T-cell (primary cell): ENCODE data around the gene TENM4. TPM values are rescaled to one million over a fixed set of nuclear protein-coding genes. Genes with fewer than 3 reads are reported as not detected.

ENCODE experiments used
- ATAC-seq, 4 experiments: fragments of 200-7000 bp in 3 of 4; fragments of 150-1000 bp in 1 of 4; cut with Tn5 transposase; replicated peaks in 1 of 4; 1 replicate in 3 of 4; 2 replicates in 1 of 4; pipeline ENCODE4 v1.10.0; 2021; ENCODE audit warnings: moderate library complexity in 3 of 4, mild to moderate bottlenecking in 2 of 4, moderate number of reproducible peaks in 1 of 4
- CTCF ChIA-PET, 2 donors: fragments of 300-600 bp; sonication (Branson Sonifier 250); formaldehyde crosslinking; loops; one replicate each; lab custom pipeline; 2022; ENCODE audit warnings: antibody characterized with exemption in 2 of 2; lab: Charles Lee
- POLR2A ChIA-PET, 2 donors: fragments of 300-600 bp; sonication (Branson Sonifier 250); formaldehyde crosslinking; loops; one replicate each; lab custom pipeline; 2022; ENCODE audit warnings: antibody characterized with exemption in 2 of 2; lab: Charles Lee
- DNase-seq, 35 experiments: peaks; one replicate each; pipeline versions ENCODE4 v3.0.0 to v3.0.0-alpha.2; 2013 to 2023
- H3K27ac ChIP-seq: one replicate; pipeline ENCODE4 v1.5.1; 2013; ENCODE audit warnings: low read length
- H3K27me3 ChIP-seq, 2 experiments: replicated peaks in 1 of 2; 1 replicate in 1 of 2; 2 replicates in 1 of 2; pipeline versions ENCODE4 v1.6.1 to v1.7.0; 2013; ENCODE audit warnings: low read length in 1 of 2, mixed read lengths in 1 of 2; ENCODE audit not compliant: control insufficient read depth in 2 of 2, insufficient read depth in 2 of 2; ENCODE audit errors: extremely low read depth in 1 of 2
- H3K36me3 ChIP-seq, 2 donors: 1 replicate in 1 of 2; 2 replicates in 1 of 2; pipeline versions ENCODE4 v1.6.1 to v1.7.0; 2013; ENCODE audit warnings: low read length in 1 of 2; ENCODE audit not compliant: control insufficient read depth in 2 of 2, insufficient read depth in 1 of 2; ENCODE audit errors: extremely low read depth in 1 of 2
- H3K4me1 ChIP-seq, 2 experiments: 1 replicate in 1 of 2; 2 replicates in 1 of 2; pipeline versions ENCODE4 v1.6.1 to v1.7.0; 2013; ENCODE audit warnings: low read length in 2 of 2, mixed read lengths in 1 of 2; ENCODE audit not compliant: insufficient read depth in 2 of 2, control insufficient read depth in 1 of 2; ENCODE audit errors: extremely low read depth in 1 of 2
- H3K4me3 ChIP-seq, 2 donors: 1 replicate in 1 of 2; 2 replicates in 1 of 2; pipeline versions ENCODE4 v1.5.1 to v1.7.0; 2013; ENCODE audit warnings: mild to moderate bottlenecking in 2 of 2, low read length in 1 of 2, moderate library complexity in 1 of 2; ENCODE audit not compliant: control insufficient read depth in 1 of 2; ENCODE audit errors: extremely low read depth in 1 of 2
- H3K9me3 ChIP-seq: 2 replicates; pipeline ENCODE4 v1.7.0; 2013
- H3K27ac Mint-ChIP-seq, 2 donors: one replicate each; pipeline ENCODE4 v1.8.0; 2020 to 2021; ENCODE audit warnings: mild to moderate bottlenecking in 2 of 2, mixed read lengths in 2 of 2
- H3K27me3 Mint-ChIP-seq, 2 donors: one replicate each; pipeline ENCODE4 v1.8.0; 2021 to 2022; ENCODE audit warnings: mixed read lengths in 2 of 2
- H3K36me3 Mint-ChIP-seq: one replicate; pipeline ENCODE4 v1.8.0; 2021; ENCODE audit warnings: mixed read lengths
- H3K4me1 Mint-ChIP-seq, 3 donors: one replicate each; pipeline ENCODE4 v1.8.0; 2020 to 2022; ENCODE audit warnings: mixed read lengths in 3 of 3, mild to moderate bottlenecking in 1 of 3
- H3K4me3 Mint-ChIP-seq, 3 donors: one replicate each; pipeline ENCODE4 v1.8.0; 2020 to 2022; ENCODE audit warnings: mild to moderate bottlenecking in 3 of 3, mixed read lengths in 3 of 3, moderate library complexity in 3 of 3
- H3K9me3 Mint-ChIP-seq, 3 donors: one replicate each; pipeline ENCODE4 v1.8.0; 2020 to 2022; ENCODE audit warnings: mixed read lengths in 3 of 3
- WGBS: methylation state at CpG from one replicate; pipeline ENCODE4 v1.1.5; 2013; ENCODE audit warnings: missing lambda C conversion rate; ENCODE audit not compliant: insufficient coverage; 5-methylcytosine and 5-hydroxymethylcytosine counted together
- total RNA-seq, 35 experiments: library from RNA in 6 of 35; stranded (reverse) in 6 of 35; fragments of 120-200 nt in 1 of 35; gene quantifications; one replicate each; pipeline versions ENCODE4 v1.2.1 to v1.2.4 and lab custom pipeline; 2013 to 2026

Gene TENM4
- total RNA-seq, 5 donors from 2014 or later (not counting 1 experiment from before 2014, with no cell fraction given): 0.03 to 0.35 (median 0.03) TPM; not detected in 2

- no peak overlapping the region for H3K27ac ChIP-seq
- no peaks in the 10 kb centered on the region for H3K9me3 ChIP-seq
- ATAC-seq: no peak
- no peak overlapping the region for H3K4me3 Mint-ChIP-seq
- H3K4me1 ChIP-seq: peaks cover 0 to 5% of the 10 kb centered on the region in 2 experiments
- H3K36me3 ChIP-seq: no peaks in the 10 kb centered on the region
- WGBS: 5% methylated on average over 72 of the region's 72 CpGs
- no peak overlapping the region for H3K4me3 ChIP-seq
- peaks cover 16 to 49% of the 10 kb centered on the region in 2 experiments for H3K27me3 ChIP-seq
- peaks cover 0 to 5% (median 0%) of the 10 kb centered on the region in 3 donors for H3K9me3 Mint-ChIP-seq
- peaks cover 57 to 69% of the 10 kb centered on the region in 2 donors for H3K27me3 Mint-ChIP-seq
- ChIA-PET POLR2A (no interaction called here), CTCF (no interaction called here)
- H3K36me3 Mint-ChIP-seq: no peaks in the 10 kb centered on the region
- no peak for DNase-seq
- no peak overlapping the region for H3K27ac Mint-ChIP-seq
- H3K4me1 Mint-ChIP-seq: peaks cover 8 to 20% (median 17%) of the 10 kb centered on the region in 3 donors
These were observed 802 bp downstream of the TENM4 start for GRCh38 chr11:79439886-79440570.

DNA sequence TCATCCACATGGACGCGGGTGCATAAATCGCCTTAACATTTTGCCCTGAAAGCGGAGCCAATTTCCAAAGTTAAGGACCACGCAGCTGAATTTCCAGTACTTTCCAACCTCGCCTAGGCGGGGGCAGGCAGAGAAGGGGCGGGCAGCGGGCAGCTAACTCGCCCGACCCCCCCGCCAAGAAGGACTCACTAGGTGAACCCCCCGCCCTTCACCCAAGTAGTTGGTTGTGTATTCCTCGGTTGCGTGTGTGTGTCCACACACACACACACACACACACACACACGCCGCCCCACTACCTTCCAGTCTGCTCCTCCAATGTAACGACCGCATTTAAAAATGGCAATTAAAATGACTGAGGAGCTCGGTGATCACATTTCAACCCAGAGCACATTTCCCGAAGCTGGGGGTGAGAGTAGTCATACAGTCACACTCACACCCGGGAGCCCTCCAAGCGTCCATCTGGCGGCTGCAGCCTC, 1.4 kb downstream of the TENM4 start:
- DNase-seq (no peak), ATAC-seq (no peak)
- Mint-ChIP-seq H3K36me3 (no peaks in the 10 kb centered on the region), H3K27me3 (peaks cover 62 to 73% of the 10 kb centered on the region in 2 donors), H3K4me3 (peak overlapping the region in 1 of 3 donors; percentile 23), H3K9me3 (peaks cover 0 to 7% (median 0%) of the 10 kb centered on the region in 3 donors), H3K27ac (no peak overlapping the region), H3K4me1 (peaks cover 8 to 20% (median 17%) of the 10 kb centered on the region in 3 donors)
- H3K27me3 ChIP-seq: peaks cover 19 to 49% of the 10 kb centered on the region in 2 experiments
- peaks cover 0 to 5% of the 10 kb centered on the region in 2 experiments for H3K4me1 ChIP-seq
- ChIA-PET CTCF (no interaction called here), POLR2A (no interaction called here)
- 7% methylated on average over 11 of the region's 24 CpGs for WGBS
- H3K27ac ChIP-seq: no peak overlapping the region
- H3K36me3 ChIP-seq: no peaks in the 10 kb centered on the region
- no peak overlapping the region for H3K4me3 ChIP-seq
- no peaks in the 10 kb centered on the region for H3K9me3 ChIP-seq

DNA sequence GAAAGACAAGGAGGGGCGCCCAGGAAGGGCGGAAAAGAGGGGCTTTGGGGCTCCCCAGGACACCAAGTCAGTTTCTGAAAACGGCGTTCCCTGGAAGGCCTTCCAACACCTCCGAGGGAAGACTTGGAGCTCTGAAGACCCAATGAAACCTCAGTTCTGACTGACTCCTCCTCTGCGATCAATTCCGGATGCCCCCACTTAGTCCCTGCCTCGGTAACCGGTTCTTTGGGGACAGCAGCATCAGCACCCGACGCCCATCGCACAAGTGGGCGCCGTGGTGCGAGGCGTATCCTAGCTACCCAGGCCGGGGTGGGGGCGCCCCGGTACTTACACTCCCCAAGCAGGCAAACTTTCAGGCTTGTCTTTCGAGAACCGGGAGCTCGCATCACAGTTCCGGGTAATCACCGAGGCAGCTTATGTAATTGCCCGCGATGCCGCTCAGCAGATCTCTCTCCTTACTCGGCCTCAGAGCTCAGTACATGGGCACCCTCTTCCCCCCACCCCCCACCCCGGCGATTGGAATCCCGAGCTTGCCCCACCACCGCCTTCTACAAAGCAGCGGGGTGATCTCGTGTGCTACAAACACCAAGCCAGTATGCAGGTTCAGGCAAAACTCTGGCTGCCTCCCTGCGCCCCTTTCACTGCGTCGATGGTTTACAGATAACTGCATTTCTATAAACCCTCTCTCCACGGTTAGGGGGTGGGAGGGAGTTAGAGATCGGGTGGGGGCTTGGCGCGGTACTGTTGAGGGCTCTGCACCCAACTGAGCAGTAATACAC, 2.0 kb downstream of the TENM4 start:
- ATAC-seq: no peak
- Mint-ChIP-seq H3K4me3 (no peak overlapping the region), H3K4me1 (peaks cover 8 to 20% (median 17%) of the 10 kb centered on the region in 3 donors), H3K27me3 (peaks cover 64 to 78% of the 10 kb centered on the region in 2 donors), H3K27ac (no peak overlapping the region), H3K9me3 (peaks cover 0 to 10% (median 0%) of the 10 kb centered on the region in 3 donors), H3K36me3 (no peaks in the 10 kb centered on the region)
- no peak overlapping the region for H3K4me3 ChIP-seq
- POLR2A ChIA-PET: no interaction called here
- 5% methylated on average over 25 of the region's 41 CpGs for WGBS
- CTCF ChIA-PET: no interaction called here
- DNase-seq: no peak
- peaks cover 0 to 5% of the 10 kb centered on the region in 2 experiments for H3K4me1 ChIP-seq
- H3K9me3 ChIP-seq: no peaks in the 10 kb centered on the region
- peaks cover 25 to 49% of the 10 kb centered on the region in 2 experiments for H3K27me3 ChIP-seq
- H3K27ac ChIP-seq: no peak overlapping the region
- H3K36me3 ChIP-seq: no peaks in the 10 kb centered on the region

GRCh38 chr11:79437981-79438630, 2.7 kb downstream of the TENM4 start:
- H3K27ac ChIP-seq: no peak overlapping the region
- H3K4me3 ChIP-seq: peak overlapping the region in 1 of 2 donors; percentile 3
- WGBS: 2% methylated on average over 7 of the region's 31 CpGs
- peaks cover 29 to 47% of the 10 kb centered on the region in 2 experiments for H3K27me3 ChIP-seq
- DNase-seq: no peak
- no peak for ATAC-seq
- no peaks in the 10 kb centered on the region for H3K36me3 ChIP-seq
- H3K4me1 Mint-ChIP-seq: peaks cover 8 to 20% (median 17%) of the 10 kb centered on the region in 3 donors
- no peaks in the 10 kb centered on the region for H3K36me3 Mint-ChIP-seq
- peaks cover 0 to 6% (median 0%) of the 10 kb centered on the region in 3 donors for H3K9me3 Mint-ChIP-seq
- POLR2A ChIA-PET: no interaction called here
- peaks cover 0 to 5% of the 10 kb centered on the region in 2 experiments for H3K4me1 ChIP-seq
- no peak overlapping the region for H3K27ac Mint-ChIP-seq
- peak overlapping the region in 2 of 3 donors; percentile 8 to 21 for H3K4me3 Mint-ChIP-seq
- CTCF ChIA-PET: no interaction called here
- H3K9me3 ChIP-seq: no peaks in the 10 kb centered on the region
- peaks cover 56 to 74% of the 10 kb centered on the region in 2 donors for H3K27me3 Mint-ChIP-seq

DNA sequence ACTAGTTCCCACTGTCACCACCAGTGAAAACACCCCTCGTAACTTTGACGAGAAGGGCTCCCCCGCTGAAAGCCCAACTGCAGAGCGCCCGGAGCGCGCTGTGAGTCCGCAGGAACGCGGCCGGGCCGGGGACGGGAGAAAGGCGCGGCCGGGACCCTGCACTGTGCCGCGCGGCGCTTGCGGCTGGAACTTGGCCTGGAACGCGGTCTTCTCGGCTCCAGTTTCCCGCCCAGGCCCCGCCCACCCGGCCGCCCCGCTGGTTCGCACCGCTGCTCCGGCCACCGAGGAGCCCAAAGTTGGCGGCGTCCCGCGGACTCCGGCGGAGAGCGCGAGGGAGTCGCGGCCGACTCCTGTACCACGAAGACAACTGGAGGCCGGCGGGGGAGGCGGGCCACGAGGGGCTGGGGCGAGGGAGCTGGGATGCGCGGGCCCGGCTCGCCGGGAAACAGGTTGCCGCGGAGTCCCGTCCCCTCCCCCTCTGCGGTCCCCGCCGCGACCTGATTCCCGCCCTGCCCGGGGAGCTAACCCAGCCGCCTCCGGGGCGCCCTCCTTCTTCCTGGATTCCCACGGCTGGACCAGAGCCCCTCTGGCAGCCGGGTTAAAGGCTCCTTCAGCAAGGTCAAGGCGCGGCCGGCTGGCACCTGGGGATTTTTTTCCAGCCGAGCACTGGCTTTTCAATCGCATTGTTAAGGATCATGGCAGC, 3.4 kb downstream of the TENM4 start:
- Histone ChIP-seq H3K4me1 (peaks cover 0 to 5% of the 10 kb centered on the region in 2 experiments), H3K36me3 (no peaks in the 10 kb centered on the region), H3K27me3 (peaks cover 29 to 46% of the 10 kb centered on the region in 2 experiments), H3K4me3 (peak overlapping the region in 1 of 2 donors; percentile 3), H3K27ac (no peak overlapping the region), H3K9me3 (no peaks in the 10 kb centered on the region)
- 7% methylated on average over 74 of the region's 74 CpGs for WGBS
- ChIA-PET POLR2A (no interaction called here), CTCF (no interaction called here)
- peak overlapping the region in 2 of 3 donors; percentile 22 to 37 for H3K4me3 Mint-ChIP-seq
- no peak overlapping the region for H3K27ac Mint-ChIP-seq
- H3K36me3 Mint-ChIP-seq: no peaks in the 10 kb centered on the region
- DNase-seq: no peak
- peaks cover 8 to 20% (median 17%) of the 10 kb centered on the region in 3 donors for H3K4me1 Mint-ChIP-seq
- no peak for ATAC-seq
- peaks cover 0 to 6% (median 0%) of the 10 kb centered on the region in 3 donors for H3K9me3 Mint-ChIP-seq
- H3K27me3 Mint-ChIP-seq: peaks cover 50 to 67% of the 10 kb centered on the region in 2 donors
